HepG2 (cell line): ENCODE data around the gene GPT2. TPM values are rescaled to one million over a fixed set of nuclear protein-coding genes. Genes with fewer than 3 reads are reported as not detected.

Experiments used
- CBFB ChIP-seq: sonication (generic); formaldehyde crosslinking; IDR thresholded peaks from 2 replicates; pipeline ENCODE4 v1.4.0; 2020; ENCODE audit warnings: missing genetic modification reagents
- HES4 ChIP-seq: sonication (generic); formaldehyde crosslinking; IDR thresholded peaks from 2 replicates; pipeline ENCODE4 v1.9.0; 2021; ENCODE audit warnings: mild to moderate bottlenecking, missing genetic modification reagents, borderline replicate concordance
- HNF4A ChIP-seq: sonication (generic); formaldehyde crosslinking; IDR thresholded peaks from 2 replicates; pipeline ENCODE4 v1.4.0; 2020; ENCODE audit warnings: missing genetic modification reagents
- JUND ChIP-seq: sonication (generic); formaldehyde crosslinking; IDR thresholded peaks from 2 replicates; pipeline ENCODE4 v1.8.0; 2022; ENCODE audit warnings: mild to moderate bottlenecking, missing genetic modification reagents
- NFATC3 ChIP-seq: sonication (generic); formaldehyde crosslinking; IDR thresholded peaks from 2 replicates; pipeline ENCODE4 v1.5.1; 2020; ENCODE audit warnings: mild to moderate bottlenecking, missing genetic modification reagents
- NFE2 ChIP-seq: sonication (generic); formaldehyde crosslinking; IDR thresholded peaks from 2 replicates; pipeline ENCODE4 v1.4.0; 2020; ENCODE audit warnings: missing genetic modification reagents
- REPIN1 ChIP-seq: sonication (generic); formaldehyde crosslinking; IDR thresholded peaks from 2 replicates; pipeline ENCODE4 v1.8.0; 2022; ENCODE audit warnings: missing genetic modification reagents, low read depth, mild to moderate bottlenecking, borderline replicate concordance
- TRIM24 ChIP-seq: sonication (generic); formaldehyde crosslinking; IDR thresholded peaks from 2 replicates; pipeline ENCODE4 v1.8.0; 2022; ENCODE audit warnings: mild to moderate bottlenecking, missing genetic modification reagents
- U2AF2 ChIP-seq: fragments of 200-400 bp; formaldehyde crosslinking; IDR thresholded peaks from 2 replicates; pipeline ENCODE4 v1.6.1; 2017; ENCODE audit warnings: low read depth, mild to moderate bottlenecking, low read length
- ZNF468 ChIP-seq: sonication (generic); formaldehyde crosslinking; IDR thresholded peaks from 2 replicates; pipeline ENCODE4 v1.8.0; 2022; ENCODE audit warnings: mild to moderate bottlenecking, moderate library complexity, missing genetic modification reagents
- ZNF556 ChIP-seq: sonication (generic); formaldehyde crosslinking; IDR thresholded peaks from 2 replicates; pipeline ENCODE4 v1.4.0; 2020; ENCODE audit warnings: mild to moderate bottlenecking, missing genetic modification reagents, borderline replicate concordance
- ZNF7 ChIP-seq: IDR thresholded peaks from 2 replicates; pipeline ENCODE4 v1.6.1; 2016; ENCODE audit warnings: missing biosample characterization, missing genetic modification reagents
- ZNF746 ChIP-seq: sonication (generic); formaldehyde crosslinking; IDR thresholded peaks from 2 replicates; pipeline ENCODE4 v1.8.0; 2022; ENCODE audit warnings: mild to moderate bottlenecking, missing genetic modification reagents
- ZNF839 ChIP-seq: sonication (generic); formaldehyde crosslinking; IDR thresholded peaks from 2 replicates; pipeline ENCODE4 v1.4.0; 2020; ENCODE audit warnings: missing genetic modification reagents, mild to moderate bottlenecking, borderline replicate concordance
- ZSCAN21 ChIP-seq: sonication (generic); formaldehyde crosslinking; IDR thresholded peaks from 2 replicates; pipeline ENCODE4 v1.8.0; 2022; ENCODE audit warnings: mild to moderate bottlenecking, missing genetic modification reagents, moderate library complexity, borderline replicate concordance
- polyA plus RNA-seq, 8 experiments: library from polyadenylated mRNA; depleted of rRNA in 3 of 8; stranded (reverse) in 7 of 8; unstranded in 1 of 8; fragments of >200 nt; fragmentation: Illumina TruSeq in 4 of 8; extraction: Trizol in 4 of 8; gene quantifications; 2 replicates each; pipeline versions ENCODE4 v1.2.1 to v1.2.3, GENCODE V29; 2011 to 2016; ENCODE audit warnings: low read depth in 4 of 8, missing spikeins in 1 of 8, mixed read lengths in 1 of 8; ENCODE audit not compliant: insufficient read depth in 1 of 8
- total RNA-seq, 5 experiments: library from RNA; depleted of rRNA; stranded (reverse); fragments of >200 nt; fragmentation: Illumina TruSeq; extraction: Trizol; gene quantifications; 2 replicates each; pipeline ENCODE4 v1.2.3, GENCODE V29; 2016; ENCODE audit warnings: low read depth in 1 of 5
- TF ChIP-seq, protein P1 (sequence below): sonication (generic); formaldehyde crosslinking; IDR thresholded peaks from 2 replicates; pipeline ENCODE4 v1.5.0; 2020; ENCODE audit warnings: missing genetic modification reagents
- TF ChIP-seq, protein P2 (sequence below): sonication (generic); formaldehyde crosslinking; IDR thresholded peaks from 2 replicates; pipeline ENCODE4 v1.8.0; 2022; ENCODE audit warnings: mild to moderate bottlenecking, missing genetic modification reagents, moderate library complexity
- TF ChIP-seq, protein P3 (sequence below): sonication (generic); formaldehyde crosslinking; IDR thresholded peaks from 2 replicates; pipeline ENCODE4 v1.5.1; 2020; ENCODE audit warnings: missing genetic modification reagents, mild to moderate bottlenecking, borderline replicate concordance
- TF ChIP-seq, protein P4 (sequence below): sonication (generic); formaldehyde crosslinking; IDR thresholded peaks from 2 replicates; pipeline ENCODE4 v1.5.0; 2020; ENCODE audit warnings: mild to moderate bottlenecking, missing genetic modification reagents
- TF ChIP-seq, protein P5 (sequence below): fragments of 450-650 bp; IDR thresholded peaks from 2 replicates; pipeline ENCODE4 v1.6.1; 2017
- TF ChIP-seq, protein P6 (sequence below): IDR thresholded peaks from 2 replicates; pipeline ENCODE4 v1.6.1; 2016; ENCODE audit warnings: missing compliant biosample characterization, missing genetic modification reagents, borderline replicate concordance

GPT2 gene
- total and polyA plus RNA-seq, 2 of the 13 experiments (the other 11 are each of a cell fraction or from before 2014, with no cell fraction given): 138 to 267 TPM

DNA sequence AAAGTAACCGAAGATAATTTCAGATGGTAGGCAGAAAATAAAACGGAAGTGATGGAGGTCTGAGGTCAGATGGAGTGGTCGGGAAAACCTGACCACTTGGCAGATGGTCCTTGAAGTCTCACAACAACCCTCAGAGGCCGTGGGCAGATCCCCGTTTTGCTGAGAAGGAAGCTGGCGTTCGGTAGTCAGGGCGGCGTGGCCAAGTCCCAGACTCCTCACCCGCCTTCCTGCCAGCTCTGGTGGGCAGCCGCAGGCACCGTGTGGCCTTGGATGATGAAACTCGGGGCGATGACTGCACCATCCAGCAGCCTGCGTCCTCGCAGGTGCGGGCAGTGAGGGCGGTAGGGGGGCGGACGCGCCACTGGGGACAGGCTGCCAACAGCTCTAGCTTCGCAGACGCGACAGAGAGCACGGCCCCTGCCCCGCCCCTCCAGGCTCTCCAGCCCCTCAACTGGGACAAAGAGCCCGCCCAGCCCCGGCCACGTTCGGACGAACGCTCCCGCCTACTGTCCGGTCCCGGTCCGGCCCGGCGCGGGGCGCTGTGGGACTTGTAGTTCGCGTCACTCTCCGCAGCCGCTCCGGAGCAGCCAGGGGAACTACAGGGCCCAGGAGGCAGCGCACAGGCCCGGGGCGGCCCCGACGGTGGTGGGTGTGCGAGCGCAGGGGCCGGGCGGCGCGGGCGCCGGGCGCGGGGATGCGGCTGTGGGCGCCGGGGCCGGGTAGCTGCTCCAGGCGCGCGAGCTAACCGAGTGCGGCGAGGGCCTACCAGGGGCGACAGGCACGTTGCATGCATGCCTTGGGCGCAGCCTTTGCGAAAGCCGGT lies at the start of gene GPT2 (continued):
- TF ChIP-seq REPIN1 (CRISPR knock-in tag) (peak; percentile 93), CBFB (CRISPR knock-in tag) (peak; percentile 95), ZNF746 (CRISPR knock-in tag) (peak; percentile 100), ZNF468 (CRISPR knock-in tag) (no peak), HNF4A (CRISPR knock-in tag) (peak; percentile 77), ZSCAN21 (CRISPR knock-in tag) (peak; percentile 93; the same call in 1 of the 2 replicates), NFATC3 (peak; percentile 81; the same call in 1 of the 2 replicates), ZNF839 (0 out of 2 replicates have a peak, but pooled peaks have one; percentile 61), ZNF556 (CRISPR knock-in tag) (peak; percentile 83; the same call in 1 of the 2 replicates), ZNF7 (CRISPR knock-in tag) (peak; percentile 32; the same call in 1 of the 2 replicates), NFE2 (CRISPR knock-in tag) (no peak; the same call in 1 of the 2 replicates), TRIM24 (CRISPR knock-in tag) (no peak), U2AF2 (no peak), HES4 (CRISPR knock-in tag) (peak; percentile 75; the same call in 1 of the 2 replicates), JUND (CRISPR knock-in tag) (peak; percentile 87; the same call in 1 of the 2 replicates)
- TF ChIP-seq, protein P1, sequence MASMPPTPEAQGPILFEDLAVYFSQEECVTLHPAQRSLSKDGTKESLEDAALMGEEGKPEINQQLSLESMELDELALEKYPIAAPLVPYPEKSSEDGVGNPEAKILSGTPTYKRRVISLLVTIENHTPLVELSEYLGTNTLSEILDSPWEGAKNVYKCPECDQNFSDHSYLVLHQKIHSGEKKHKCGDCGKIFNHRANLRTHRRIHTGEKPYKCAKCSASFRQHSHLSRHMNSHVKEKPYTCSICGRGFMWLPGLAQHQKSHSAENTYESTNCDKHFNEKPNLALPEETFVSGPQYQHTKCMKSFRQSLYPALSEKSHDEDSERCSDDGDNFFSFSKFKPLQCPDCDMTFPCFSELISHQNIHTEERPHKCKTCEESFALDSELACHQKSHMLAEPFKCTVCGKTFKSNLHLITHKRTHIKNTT: peak; percentile 84
- TF ChIP-seq, protein P2, sequence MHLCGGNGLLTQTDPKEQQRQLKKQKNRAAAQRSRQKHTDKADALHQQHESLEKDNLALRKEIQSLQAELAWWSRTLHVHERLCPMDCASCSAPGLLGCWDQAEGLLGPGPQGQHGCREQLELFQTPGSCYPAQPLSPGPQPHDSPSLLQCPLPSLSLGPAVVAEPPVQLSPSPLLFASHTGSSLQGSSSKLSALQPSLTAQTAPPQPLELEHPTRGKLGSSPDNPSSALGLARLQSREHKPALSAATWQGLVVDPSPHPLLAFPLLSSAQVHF (CRISPR knock-in tag): no peak; the same call in 1 of the 2 replicates
- TF ChIP-seq, protein P3, sequence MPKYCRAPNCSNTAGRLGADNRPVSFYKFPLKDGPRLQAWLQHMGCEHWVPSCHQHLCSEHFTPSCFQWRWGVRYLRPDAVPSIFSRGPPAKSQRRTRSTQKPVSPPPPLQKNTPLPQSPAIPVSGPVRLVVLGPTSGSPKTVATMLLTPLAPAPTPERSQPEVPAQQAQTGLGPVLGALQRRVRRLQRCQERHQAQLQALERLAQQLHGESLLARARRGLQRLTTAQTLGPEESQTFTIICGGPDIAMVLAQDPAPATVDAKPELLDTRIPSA: peak; percentile 61
- TF ChIP-seq, protein P4, sequence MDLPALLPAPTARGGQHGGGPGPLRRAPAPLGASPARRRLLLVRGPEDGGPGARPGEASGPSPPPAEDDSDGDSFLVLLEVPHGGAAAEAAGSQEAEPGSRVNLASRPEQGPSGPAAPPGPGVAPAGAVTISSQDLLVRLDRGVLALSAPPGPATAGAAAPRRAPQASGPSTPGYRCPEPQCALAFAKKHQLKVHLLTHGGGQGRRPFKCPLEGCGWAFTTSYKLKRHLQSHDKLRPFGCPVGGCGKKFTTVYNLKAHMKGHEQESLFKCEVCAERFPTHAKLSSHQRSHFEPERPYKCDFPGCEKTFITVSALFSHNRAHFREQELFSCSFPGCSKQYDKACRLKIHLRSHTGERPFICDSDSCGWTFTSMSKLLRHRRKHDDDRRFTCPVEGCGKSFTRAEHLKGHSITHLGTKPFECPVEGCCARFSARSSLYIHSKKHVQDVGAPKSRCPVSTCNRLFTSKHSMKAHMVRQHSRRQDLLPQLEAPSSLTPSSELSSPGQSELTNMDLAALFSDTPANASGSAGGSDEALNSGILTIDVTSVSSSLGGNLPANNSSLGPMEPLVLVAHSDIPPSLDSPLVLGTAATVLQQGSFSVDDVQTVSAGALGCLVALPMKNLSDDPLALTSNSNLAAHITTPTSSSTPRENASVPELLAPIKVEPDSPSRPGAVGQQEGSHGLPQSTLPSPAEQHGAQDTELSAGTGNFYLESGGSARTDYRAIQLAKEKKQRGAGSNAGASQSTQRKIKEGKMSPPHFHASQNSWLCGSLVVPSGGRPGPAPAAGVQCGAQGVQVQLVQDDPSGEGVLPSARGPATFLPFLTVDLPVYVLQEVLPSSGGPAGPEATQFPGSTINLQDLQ: peak; percentile 96
- TF ChIP-seq, protein P5, sequence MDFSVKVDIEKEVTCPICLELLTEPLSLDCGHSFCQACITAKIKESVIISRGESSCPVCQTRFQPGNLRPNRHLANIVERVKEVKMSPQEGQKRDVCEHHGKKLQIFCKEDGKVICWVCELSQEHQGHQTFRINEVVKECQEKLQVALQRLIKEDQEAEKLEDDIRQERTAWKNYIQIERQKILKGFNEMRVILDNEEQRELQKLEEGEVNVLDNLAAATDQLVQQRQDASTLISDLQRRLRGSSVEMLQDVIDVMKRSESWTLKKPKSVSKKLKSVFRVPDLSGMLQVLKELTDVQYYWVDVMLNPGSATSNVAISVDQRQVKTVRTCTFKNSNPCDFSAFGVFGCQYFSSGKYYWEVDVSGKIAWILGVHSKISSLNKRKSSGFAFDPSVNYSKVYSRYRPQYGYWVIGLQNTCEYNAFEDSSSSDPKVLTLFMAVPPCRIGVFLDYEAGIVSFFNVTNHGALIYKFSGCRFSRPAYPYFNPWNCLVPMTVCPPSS: no peak
- TF ChIP-seq, protein P6, sequence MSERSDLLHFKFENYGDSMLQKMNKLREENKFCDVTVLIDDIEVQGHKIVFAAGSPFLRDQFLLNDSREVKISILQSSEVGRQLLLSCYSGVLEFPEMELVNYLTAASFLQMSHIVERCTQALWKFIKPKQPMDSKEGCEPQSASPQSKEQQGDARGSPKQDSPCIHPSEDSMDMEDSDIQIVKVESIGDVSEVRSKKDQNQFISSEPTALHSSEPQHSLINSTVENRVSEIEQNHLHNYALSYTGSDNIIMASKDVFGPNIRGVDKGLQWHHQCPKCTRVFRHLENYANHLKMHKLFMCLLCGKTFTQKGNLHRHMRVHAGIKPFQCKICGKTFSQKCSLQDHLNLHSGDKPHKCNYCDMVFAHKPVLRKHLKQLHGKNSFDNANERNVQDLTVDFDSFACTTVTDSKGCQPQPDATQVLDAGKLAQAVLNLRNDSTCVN: peak; percentile 92
